Retina (tissue), 1 donor: ENCODE measurements around the gene CALML3.

ENCODE experiments used
- DNase-seq: peaks from one replicate; pipeline ENCODE4 v3.0.0-alpha.2; 2016

Gene CALML3

DNA sequence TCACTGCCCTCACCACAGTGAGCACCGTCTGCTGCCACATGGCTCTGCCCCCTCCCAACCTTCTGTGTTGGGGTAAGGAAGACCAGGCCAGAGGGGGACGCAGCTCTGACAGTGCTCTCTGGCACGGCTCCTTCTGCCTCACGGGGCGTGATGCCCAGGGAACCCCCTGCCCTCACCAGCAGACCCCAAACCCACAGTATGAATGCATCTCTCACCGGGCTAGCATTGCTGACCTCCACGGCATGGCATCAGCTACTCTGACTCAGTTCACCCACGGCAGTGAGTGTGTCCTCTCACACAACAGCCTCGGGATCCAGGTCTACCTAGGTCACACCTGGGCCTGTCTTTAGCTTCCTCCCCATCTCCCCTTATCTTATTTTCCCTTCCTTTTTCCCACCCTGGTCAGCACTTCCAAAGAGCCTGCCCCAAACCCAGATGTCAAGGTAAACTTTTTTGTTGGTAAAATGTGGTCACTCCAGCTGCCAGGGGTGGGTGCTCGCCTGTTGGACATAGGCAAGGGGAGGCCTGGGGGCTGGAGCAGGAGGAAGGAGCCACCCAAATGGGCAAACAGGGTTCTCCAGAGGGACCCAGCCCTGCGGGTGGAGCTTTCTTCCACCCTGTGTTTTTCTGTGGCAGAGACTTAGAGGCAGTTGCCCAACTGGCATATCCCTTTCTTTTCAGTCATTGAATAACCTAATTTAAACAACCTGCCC is 4.4 kb downstream of the CALML3 start:
- no peak for DNase-seq

DNA sequence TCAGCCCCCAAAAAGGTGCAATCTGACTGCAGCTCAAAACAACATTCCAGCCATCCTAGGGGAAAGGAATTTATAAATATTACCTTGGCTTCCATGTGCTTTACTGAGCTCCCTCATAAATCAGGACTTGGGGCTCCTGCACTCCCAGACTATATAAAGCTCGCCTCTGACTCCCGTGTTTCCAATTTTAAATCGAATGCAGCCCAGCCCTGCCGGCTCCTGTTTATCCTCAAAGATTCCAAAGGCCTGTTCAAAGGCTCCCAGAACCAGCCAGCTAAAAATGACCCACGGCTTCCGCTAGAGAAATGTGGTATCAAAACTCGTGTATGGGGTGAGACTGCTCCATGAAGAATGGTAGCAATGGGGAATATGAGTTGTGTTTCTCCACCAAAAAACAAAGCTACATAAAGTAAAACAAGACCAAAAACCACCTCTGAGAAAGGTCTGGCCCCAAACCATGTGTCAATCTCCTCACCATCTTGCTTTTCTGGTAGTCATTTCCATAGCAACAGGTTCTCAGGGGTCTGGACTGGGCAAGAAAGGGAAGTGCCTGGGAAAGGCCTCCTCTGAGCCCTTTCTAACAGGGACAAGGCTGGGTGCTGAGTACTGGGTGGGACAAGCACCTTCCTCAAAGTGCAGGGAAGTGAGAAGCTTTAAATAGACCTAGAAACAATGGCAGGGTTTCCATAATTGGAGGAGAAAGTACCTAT is 5.1 kb downstream of the CALML3 start:
- DNase-seq: no peak

DNA sequence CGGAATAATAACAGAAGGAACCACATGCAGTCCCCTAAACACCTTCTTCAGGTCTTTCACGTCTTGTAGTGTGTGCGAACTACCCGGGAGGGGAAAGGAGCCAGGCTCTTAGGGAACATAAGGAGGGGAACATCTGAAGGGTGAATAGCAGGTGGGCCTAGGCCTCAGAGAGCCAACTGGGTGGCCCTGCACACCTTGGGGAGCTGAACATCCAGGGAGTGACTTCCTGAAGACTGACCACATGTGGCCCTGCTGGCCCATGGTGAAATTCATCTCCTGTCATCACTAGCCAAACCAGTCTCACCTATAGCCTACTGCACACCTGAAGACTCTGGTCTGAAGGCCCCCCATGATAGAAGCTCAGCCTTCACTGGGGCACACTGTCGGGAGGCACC is 5.6 kb downstream of the CALML3 start:
- no peak for DNase-seq

DNA sequence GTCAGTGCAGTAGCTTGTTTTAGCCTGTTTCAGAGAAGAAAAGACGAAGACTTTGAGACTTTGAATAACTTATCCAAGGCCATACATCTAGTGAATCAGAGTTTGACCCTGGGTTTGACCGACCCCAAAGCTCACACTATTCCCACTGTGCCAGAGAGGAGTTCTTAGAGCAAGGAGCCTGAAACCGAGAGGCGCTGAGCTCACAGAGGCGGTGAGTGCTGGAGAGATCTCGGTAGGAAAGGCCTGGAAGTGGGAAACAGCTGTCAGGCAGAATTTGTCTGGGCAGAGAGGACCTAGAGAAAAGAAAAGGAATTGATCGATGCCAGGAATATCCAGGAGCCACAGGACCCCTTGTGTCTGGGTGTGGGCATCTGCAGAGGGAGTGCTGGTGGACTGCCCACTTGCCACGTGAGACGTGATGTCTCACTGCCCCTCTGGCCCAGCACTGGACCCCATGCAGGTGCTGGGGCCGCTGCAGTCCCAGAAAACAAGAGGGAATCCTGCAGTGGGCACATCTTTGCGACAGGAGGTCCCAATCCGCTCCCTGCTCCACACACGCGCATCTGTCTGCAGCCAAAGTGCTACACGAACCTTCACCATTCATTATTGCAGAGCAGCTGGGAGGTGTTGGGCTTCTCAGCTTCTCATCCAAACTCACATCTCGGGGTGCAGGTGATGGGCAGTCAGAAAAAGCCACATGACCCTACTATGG is 6.2 kb downstream of the CALML3 start:
- no peak for DNase-seq

DNA sequence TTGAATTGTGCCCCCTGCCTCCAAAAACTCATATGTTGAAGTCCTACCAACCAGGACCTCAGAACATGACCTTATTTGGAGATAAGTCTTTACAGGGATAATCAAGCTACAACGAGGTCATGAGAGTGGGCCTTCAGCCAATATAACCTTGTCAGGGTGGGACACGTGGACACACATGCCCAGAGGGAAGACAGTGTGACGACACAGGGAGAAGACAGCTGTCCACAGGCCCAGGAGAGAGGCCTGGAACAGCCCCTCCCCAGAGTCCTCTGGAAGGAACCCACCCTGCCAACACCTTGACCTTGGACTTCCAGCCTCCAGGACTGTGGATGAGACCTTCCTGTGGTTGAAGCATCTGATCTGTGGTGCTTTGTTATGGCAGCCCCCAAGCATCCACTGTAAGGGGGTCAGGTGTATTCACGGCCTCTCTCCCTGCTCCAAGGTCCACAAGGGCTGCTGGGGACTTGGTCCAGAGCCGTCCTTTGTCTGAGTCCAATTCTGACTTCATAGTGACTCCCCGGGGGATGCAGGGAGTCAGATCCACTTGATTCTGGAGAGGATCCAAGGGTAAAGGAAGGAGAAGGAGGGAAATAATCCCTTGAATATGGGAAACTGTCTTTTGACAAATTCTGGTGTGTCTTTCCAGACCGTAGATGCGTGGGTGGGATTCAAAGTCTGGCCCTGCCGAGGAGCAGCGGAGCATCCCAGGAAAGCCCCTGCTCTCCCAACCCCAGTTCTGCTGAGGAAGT is 7.0 kb downstream of the CALML3 start:
- no peak for DNase-seq

DNA sequence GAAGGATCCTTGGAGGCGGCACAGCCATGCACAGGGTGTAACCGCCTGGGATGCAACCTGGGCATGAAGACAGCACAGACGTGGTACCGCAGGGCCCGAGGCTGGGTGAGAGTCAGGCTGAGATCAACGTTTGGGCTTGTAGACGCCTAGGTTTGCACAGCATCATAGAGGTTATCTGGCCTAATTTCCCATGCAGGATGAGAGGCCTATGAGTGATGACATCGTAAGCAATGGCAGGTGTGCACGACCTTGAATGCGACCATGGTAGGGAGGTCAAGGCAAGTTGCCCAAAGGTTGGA is 7.5 kb downstream of the CALML3 start:
- DNase-seq: no peak

DNA sequence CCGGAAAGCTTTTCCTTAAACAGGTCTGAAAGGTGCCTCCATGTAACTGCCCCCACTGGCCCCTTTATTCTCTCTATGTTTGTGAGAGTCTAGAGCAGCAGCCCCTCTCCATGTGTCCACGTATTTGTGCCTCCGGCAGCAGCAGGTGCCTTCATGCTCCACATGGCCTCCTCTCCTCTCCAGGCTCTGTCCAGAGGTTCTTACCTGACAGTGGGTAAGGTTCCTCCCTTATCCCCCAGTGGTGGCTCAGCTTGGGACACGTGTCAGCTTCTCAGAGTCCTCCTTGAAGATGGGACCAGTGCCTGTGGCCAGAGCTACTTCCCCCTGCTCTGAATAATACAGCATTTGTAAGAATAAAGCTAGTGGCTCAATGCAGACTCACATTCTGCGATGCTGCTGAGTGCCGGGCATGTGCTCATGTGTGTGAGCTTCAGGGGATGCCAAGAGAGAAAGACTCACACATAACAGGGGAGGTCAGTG is 7.9 kb downstream of the CALML3 start:
- DNase-seq: no peak

DNA sequence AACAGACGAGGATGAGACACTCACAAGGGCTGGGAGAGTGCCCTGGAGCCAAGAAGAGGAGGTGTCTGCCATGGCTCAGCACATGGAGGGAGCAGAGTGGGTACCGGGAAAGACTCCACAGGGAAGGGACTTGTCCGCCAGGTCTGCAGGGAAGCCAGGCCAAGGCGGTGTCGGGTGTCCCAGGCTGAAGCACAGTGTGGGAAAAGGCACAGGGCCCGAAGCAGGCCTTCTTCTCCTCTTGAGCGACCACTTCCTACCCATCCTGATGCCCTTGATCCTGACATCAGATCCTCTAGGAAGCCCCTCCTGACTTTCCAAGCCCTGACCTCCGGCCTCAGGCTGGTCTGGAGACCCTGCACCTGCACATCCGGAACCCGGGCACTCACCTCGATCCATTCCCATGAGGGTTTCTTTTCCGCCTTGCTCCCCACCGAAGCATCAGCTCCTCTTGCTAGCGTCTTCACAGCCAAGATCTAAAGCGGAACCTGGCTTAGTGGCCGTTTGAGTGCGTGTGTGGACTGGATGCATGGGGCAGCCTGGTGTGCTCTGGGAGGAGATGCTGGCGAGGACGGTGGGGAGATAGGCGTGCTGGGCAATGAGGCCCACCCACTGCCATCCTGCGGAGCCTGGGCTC is 8.5 kb downstream of the CALML3 start:
- no peak for DNase-seq

DNA sequence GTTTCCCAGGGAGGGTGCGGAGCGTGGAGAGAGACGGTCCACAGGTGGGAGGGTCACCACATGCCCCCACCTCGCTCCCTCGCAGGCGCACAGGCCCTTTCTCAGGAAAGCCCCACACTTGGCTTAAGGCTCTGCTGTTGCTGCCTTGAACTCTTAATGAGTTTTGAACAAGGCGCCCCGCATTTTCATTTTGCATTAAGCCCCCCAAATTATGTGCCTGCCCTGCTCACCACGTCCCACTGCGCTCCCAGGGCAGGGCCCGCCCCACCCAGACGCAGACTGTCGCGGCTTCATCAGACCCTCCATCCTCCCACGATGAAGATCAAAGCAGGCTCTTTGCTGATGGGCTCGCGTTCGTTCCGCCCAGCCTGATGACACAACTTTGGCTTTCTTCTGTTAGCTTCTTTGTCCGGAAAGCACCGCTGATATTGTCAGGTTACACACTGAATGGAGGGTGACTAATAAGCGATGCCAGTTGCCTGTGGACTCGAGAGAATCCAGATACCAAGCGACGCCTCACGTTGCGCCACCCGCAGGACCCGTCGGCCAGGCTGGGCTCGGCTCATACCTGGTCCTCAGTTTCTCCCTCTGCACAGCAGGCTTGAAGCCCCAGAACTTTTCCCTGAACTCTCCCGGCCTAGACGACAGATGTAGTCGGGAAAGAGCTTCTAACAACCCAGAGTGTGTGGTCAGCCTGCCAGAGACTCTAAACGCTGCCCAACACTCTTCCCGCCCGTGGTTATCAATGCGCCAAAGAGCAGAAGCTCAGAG is 9.5 kb downstream of the CALML3 start:
- DNase-seq: no peak

DNA sequence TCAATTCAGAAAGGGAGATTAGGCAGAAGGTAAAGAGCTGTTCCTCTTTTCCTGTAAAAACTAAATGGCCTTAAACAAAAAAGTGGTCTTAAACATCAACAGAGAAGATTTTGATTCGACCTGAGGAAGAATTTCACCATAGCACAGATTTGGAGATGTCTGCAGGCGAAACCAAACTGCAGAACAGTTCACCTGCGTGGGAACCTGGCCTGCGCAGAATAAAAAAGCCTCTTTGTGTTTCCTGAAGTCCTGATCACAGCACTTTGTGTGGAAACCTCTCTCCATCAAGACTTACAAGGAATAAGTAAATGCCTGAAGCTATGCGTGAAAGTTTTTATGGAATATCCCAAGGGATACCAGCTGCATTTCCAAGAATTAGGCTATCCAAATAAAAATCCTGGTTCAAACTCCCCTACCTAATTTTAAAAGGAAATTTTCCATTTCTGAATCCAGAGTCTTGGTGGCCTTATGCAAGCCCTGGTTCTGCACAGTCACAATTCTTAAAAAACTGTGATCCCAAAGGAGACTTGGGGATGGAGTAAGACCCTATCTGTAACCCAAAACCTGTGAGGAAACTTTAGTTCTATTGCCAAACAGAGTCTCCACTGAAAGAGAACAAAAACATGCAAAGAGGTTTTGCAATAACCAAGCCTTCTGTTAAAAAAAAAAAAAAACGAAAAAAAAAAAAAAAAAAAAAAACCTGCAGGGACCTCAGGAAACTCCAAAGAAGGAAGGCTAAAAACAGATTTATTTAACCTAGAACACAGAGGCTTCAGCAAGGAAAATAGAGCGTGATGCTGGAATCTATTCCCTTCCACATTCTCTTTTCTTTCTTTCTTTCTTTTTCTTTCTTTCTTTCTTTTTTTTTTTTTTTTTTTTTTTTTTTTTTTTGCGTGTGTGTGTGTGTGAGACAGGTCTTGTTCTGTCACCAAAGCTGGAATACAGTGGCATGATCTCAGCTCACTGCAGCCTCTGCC is 10.4 kb downstream of the CALML3 start:
- DNase-seq: no peak

DNA sequence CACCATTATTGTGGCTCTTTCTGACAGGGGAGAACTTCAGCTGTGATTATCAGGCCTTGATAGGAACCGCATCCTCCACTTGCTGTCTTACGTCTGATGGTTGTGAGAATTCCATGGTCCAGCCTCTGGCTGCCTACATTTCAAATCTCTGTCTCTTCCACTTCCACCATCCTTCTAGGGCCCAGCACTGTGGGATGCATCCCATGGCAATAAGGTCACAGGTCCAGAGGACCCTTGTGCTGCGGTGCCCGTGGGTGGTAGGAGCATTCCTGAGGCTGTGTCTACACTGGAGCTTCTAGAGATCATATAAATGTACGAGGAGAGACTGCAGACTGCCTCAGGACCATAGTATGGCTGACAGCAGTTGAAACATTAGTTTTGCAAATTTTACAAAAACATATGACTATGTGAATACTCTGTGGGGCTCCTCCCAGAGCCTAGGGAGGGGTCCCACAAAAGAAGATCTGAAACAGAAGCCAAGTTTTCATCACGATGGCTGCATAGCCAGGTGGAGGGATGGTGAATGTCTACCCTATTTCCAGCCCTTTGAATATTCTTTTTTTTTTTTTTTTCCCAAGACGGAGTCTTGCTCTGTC is 11.8 kb downstream of the CALML3 start:
- no peak for DNase-seq

DNA sequence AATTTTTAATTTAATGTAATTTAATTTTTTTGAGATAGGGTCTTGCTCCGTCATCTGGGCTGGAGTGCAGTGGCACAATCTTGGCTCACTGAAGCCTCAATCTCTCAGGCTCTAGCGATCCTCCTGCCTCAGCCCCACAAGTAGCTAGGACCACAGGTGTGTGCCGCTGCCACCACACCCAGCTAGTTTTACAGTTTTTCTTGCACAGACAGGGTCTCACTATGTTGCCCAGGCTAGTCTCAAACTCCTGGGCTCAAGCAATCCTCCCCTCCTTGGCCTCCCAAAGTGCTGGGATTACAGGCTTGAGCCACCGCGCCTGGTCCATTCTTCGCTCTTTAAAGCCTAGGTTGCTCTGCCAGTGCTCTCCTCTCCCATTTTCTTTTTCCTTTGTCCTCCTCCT is 12.9 kb downstream of the CALML3 start:
- DNase-seq: no peak

DNA sequence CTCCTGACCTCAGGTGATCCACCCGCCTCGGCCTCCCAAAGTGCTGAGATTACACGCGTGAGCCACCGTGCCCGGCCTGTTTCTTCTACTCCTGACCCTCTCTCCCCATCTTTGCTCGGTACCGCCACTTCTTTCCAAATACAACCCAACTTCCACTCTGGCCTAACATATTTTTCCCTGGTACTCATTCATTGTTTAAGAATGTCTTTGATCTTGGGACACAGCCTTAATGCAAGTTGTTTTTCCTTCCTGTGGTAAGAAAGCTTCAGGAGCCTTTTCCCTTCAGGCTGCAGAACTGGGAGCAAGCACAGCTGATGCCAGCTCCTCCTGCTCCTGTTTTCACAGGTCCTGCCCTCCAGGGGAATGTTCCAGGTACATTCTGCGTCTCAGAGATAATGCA is 13.7 kb downstream of the CALML3 start:
- no peak for DNase-seq

DNA sequence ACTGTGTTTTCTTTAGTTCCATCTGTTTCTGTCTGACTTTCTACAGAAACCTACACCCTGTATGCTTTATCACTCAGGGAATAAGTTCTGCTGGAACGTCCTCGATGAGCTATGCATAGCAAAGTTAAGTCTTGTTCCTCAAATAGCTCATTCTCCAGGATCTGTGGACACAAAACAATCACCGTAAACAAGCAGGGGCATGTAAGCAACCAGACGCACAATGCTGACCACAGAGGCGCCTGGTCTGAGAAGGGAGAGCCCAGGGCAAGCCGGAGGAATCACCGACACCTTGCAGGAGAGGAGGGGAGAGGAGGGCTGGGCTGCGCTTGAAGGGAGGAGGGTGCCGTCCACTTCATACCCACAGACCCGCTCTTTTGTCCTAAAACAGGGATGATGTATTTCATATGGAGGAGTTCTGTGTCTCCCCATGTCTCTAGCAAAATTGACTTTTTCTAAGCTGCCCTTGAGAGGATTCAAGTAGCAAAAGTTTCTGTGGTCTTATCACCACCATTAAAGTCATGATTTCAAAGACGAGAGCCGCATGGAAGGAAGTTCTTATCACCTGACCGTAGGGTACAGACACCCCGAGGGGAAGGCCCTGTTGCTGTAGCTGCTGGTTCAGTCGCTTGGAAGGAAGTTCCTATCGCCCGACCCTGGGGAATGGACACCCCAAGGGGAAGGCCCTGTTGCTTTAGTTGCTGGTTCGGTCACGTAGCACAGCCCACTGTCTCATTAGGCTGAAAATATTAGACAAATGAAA is 14.3 kb downstream of the CALML3 start:
- no peak for DNase-seq

DNA sequence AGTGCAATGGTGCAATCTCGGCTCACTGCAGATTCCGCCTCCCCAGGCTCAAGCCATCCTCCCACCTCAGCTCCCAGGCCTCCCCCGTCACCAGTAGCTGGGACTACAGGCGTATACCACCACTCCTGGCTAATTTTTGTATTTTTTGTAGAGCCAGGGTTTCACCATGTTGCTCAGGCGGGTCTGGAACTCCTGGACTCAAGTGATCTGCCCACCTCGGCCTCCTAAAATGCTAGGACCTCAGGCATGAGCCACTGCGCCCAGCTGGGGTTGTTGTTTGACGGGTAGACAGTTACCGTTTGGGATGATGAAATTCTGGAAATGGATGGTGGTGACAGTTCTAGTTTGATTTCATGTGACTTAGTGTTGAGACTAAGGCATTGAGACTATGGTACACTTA is 15.3 kb downstream of the CALML3 start:
- DNase-seq: no peak

DNA sequence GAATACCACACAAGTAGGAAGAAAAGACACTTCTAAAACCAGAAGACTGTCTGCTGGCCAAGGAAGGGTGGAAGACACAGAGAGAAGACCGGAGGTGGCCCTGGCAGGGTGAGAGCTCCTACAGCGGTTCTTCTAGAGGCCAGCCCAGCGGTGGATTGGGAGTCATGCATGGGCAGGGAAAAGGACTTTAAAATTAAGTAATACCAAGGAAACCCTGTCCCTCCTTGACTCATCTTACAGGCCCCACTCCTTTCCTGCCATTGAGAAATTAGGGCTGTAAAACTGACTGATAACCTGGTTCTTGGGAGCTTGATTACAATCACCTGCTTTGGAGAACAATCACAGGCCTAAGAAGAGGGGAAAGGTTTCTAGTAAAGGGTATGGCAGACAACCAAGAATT is 16.1 kb downstream of the CALML3 start:
- DNase-seq: no peak

DNA sequence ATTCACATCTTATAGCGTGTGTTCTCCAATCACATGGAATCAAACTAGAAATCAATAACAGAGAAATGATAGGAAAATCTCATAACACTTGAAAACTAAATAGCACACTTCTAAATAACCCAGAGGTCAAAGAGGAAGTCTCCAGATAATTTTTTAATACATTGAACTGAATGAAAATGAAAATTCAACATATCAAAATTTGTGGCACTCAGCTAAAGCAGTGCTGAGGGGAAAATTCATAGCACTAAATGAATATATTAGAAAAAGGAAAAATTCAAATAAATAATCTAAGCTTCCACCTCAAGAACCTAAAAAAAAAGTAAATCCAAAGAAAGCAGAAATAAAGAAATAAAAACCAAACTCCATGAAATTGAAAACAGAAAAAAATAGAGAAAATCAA is 17.3 kb downstream of the CALML3 start:
- DNase-seq: no peak

DNA sequence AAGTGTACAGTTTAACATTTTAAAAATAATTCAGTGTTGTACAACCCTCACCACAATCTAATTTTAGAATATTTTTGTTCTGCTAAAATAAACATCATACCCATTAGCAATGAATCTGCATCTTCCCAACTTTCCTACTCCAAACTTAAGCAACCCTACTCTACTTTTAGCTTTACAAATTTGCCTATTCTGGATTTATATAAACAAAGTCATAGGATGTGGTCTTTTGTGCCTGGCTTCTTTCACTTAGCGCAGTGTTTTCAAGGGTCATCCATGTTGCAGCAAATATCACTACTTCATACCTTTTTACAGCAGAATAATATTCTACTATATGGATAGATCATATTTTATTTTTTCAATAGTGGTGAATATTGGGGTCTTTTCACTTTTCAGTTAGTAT is 18.9 kb downstream of the CALML3 start:
- no peak for DNase-seq

DNA sequence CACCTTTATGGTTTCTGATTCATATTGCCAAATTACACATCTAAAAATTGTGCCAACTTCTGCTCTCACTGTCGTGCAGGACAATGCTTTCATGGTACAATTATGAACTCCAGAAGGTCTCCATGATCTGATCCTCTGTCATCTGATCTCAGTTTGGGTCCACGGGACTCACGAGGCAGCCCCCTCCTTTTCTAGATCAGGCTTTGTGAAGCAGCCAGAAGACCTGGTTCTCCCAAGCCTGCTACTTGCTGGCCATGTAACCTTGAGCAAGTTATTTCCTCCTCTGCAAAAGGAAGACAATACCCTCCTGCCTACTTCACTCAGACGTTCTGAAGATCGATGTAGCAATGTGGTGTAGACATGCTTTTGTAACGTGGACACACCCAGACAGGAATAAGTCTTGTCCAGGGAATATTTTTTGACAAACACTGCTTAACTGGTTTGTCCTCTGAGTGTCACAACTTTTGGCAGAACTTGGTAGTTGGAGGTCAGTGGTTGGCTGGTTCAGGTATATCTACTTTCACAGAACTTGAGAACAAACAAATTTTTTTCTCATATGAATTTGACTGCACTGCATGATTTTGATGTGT is 19.6 kb downstream of the CALML3 start:
- DNase-seq: no peak
